Activated CD4-positive, alpha-beta memory T cell treated with anti-CD3 and anti-CD28 coated beads, Interleukin-2, amount 10 ng/mL, durations not matched to agents 7 days and 5 days (primary cell): Measurements from ENCODE around the gene OGFOD2. TPM values are rescaled to one million over a fixed set of nuclear protein-coding genes. Genes with fewer than 3 reads are reported as not detected.

Experiments used
- CTCF ChIA-PET: fragments of 350-600 bp; sonication (Branson Sonifier 250); formaldehyde crosslinking; loops from one replicate; lab custom pipeline; 2021; ENCODE audit warnings: antibody characterized with exemption, inconsistent platforms; lab: Charles Lee
- POLR2A ChIA-PET: fragments of 350-600 bp; sonication (Branson Sonifier 250); formaldehyde crosslinking; loops from one replicate; lab custom pipeline; 2021; ENCODE audit warnings: antibody characterized with exemption; lab: Charles Lee
- DNase-seq: peaks from one replicate; pipeline ENCODE4 v3.0.0-alpha.2; 2020
- H3K27ac Mint-ChIP-seq: one replicate; pipeline ENCODE4 v1.8.0; 2021; ENCODE audit warnings: mild to moderate bottlenecking, mixed read lengths
- H3K27me3 Mint-ChIP-seq: one replicate; pipeline ENCODE4 v1.8.0; 2021; ENCODE audit warnings: mixed read lengths
- H3K36me3 Mint-ChIP-seq: one replicate; pipeline ENCODE4 v1.8.0; 2021; ENCODE audit warnings: low read depth, mixed read lengths
- H3K4me1 Mint-ChIP-seq: one replicate; pipeline ENCODE4 v1.8.0; 2021; ENCODE audit warnings: mixed read lengths
- H3K4me3 Mint-ChIP-seq: one replicate; pipeline ENCODE4 v1.8.0; 2021; ENCODE audit warnings: mild to moderate bottlenecking, mixed read lengths
- H3K9me3 Mint-ChIP-seq: one replicate; pipeline ENCODE4 v1.8.0; 2021; ENCODE audit warnings: mixed read lengths
- total RNA-seq, 2 experiments: library from RNA; stranded (reverse); gene quantifications; one replicate each; pipeline ENCODE4 v1.2.3, GENCODE V29; 2021

OGFOD2 gene
- total RNA-seq, 2 experiments from 2014 or later: 24.7 to 25.4 TPM

- ChIA-PET CTCF (interaction anchor here (1.2 kb wide), 1 partner anchor 15 kb away, joined by 3 read pairs; no protein-coding TSS in a partner anchor), POLR2A (interaction anchor here (1.2 kb wide), 1 partner anchor 53 kb away, joined by 3 read pairs; the partner anchor contains the start of gene OGFOD2)
- DNase-seq: no peak
- H3K9me3 Mint-ChIP-seq: no peaks in the 10 kb centered on the region
- H3K4me3 Mint-ChIP-seq: no peak overlapping the region
- no peak overlapping the region for H3K27ac Mint-ChIP-seq
- peaks cover 20% of the 10 kb centered on the region for H3K4me1 Mint-ChIP-seq
- H3K36me3 Mint-ChIP-seq: no peaks in the 10 kb centered on the region
- H3K27me3 Mint-ChIP-seq: no peaks in the 10 kb centered on the region
These were observed 52.8 kb downstream of the OGFOD2 start for GRCh38 chr12:123027726-123028445.

GRCh38 chr12:123028475-123028874 is 53.4 kb downstream of the OGFOD2 start:
- Mint-ChIP-seq H3K4me1 (peaks cover 21% of the 10 kb centered on the region), H3K4me3 (no peak overlapping the region), H3K36me3 (no peaks in the 10 kb centered on the region), H3K27me3 (no peaks in the 10 kb centered on the region), H3K9me3 (no peaks in the 10 kb centered on the region), H3K27ac (no peak overlapping the region)
- POLR2A ChIA-PET: interaction anchor here (1.2 kb wide), 1 partner anchor 53 kb away, joined by 3 read pairs; the partner anchor contains the start of gene OGFOD2
- CTCF ChIA-PET: no interaction called here
- no peak for DNase-seq

- H3K27ac Mint-ChIP-seq: no peak overlapping the region
- H3K4me3 Mint-ChIP-seq: no peak overlapping the region
- DNase-seq: no peak
- POLR2A ChIA-PET: no interaction called here
- H3K36me3 Mint-ChIP-seq: no peaks in the 10 kb centered on the region
- CTCF ChIA-PET: no interaction called here
- no peaks in the 10 kb centered on the region for H3K9me3 Mint-ChIP-seq
- no peaks in the 10 kb centered on the region for H3K27me3 Mint-ChIP-seq
- peaks cover 21% of the 10 kb centered on the region for H3K4me1 Mint-ChIP-seq
These were observed 54.5 kb downstream of the OGFOD2 start for GRCh38 chr12:123029550-123029949.

Other genes with a start within 250 kb of the OGFOD2 start
- gene HCAR1, start 244.4 kb upstream of the OGFOD2 start, total RNA-seq: under 1 TPM; 0.28 to 0.30 TPM
- gene DENR, start 222.4 kb upstream of the OGFOD2 start, total RNA-seq: 10 to 100 TPM; 52.5 to 55.9 TPM
- under 1 TPM; 0.40 to 0.48 TPM for gene CCDC62, start 200.7 kb upstream of the OGFOD2 start, total RNA-seq
- 10 to 100 TPM; 23.4 to 24.7 TPM for gene HIP1R, start 139.8 kb upstream of the OGFOD2 start, total RNA-seq
- 10 to 100 TPM; 27.1 to 27.7 TPM for gene VPS37B, start 79.1 kb upstream of the OGFOD2 start, total RNA-seq
- gene ABCB9, start 8.8 kb upstream of the OGFOD2 start, total RNA-seq: 1 to 10 TPM; 3.2 to 3.3 TPM
- 100 to 1,000 TPM; 166 to 175 TPM for gene ARL6IP4, start 5.4 kb downstream of the OGFOD2 start, total RNA-seq
- gene PITPNM2, start 175.8 kb downstream of the OGFOD2 start, total RNA-seq: 1 to 10 TPM; 8.1 to 9.3 TPM